Keratinocyte (primary cell): ENCODE results near the gene GLB1L2. TPM values are rescaled to one million over a fixed set of nuclear protein-coding genes. Genes with fewer than 3 reads are reported as not detected.

Experiments
- DNase-seq: peaks from one replicate; pipeline ENCODE4 v3.0.0-alpha.2; 2011; ENCODE audit warnings: low read depth, missing footprints, low spot score
- FAIRE-seq: peaks from 2 replicates; lab custom pipeline; 2011; peaks lifted over from hg19 to GRCh38; lab: Jason Lieb, UNC
- H2AFZ ChIP-seq: 2 replicates; pipeline ENCODE4 v1.6.0; 2012; ENCODE audit warnings: low read length, control low read depth, inconsistent platforms; ENCODE audit not compliant: control insufficient read depth
- H3K27ac ChIP-seq: 2 replicates; pipeline ENCODE4 v1.5.1; 2011; ENCODE audit warnings: low read length; ENCODE audit not compliant: control insufficient read depth, insufficient read depth
- H3K27me3 ChIP-seq: 3 replicates; pipeline ENCODE4 v1.6.0; 2011; ENCODE audit warnings: low read length; ENCODE audit not compliant: control insufficient read depth, insufficient read depth; ENCODE audit errors: extremely low read depth
- H3K36me3 ChIP-seq, 2 experiments: 2 replicates in 1 of 2; 3 replicates in 1 of 2; pipeline ENCODE4 v1.5.1; 2011; ENCODE audit warnings: low read length in 2 of 2, mild to moderate bottlenecking in 1 of 2; ENCODE audit not compliant: control insufficient read depth in 2 of 2, insufficient read depth in 2 of 2; ENCODE audit errors: extremely low read depth in 1 of 2
- H3K4me1 ChIP-seq: 3 replicates; pipeline ENCODE4 v1.5.1; 2011; ENCODE audit warnings: low read length; ENCODE audit not compliant: control insufficient read depth, insufficient read depth; ENCODE audit errors: extremely low read depth
- H3K4me2 ChIP-seq: 3 replicates; pipeline ENCODE4 v1.6.0; 2011; ENCODE audit warnings: low read depth, low read length; ENCODE audit not compliant: control insufficient read depth, insufficient read depth; ENCODE audit errors: extremely low read depth
- H3K4me3 ChIP-seq, 3 experiments: fragments of 200-600 bp in 1 of 3; sonication (generic) in 1 of 3; 2 replicates in 2 of 3; 3 replicates in 1 of 3; pipeline ENCODE4 v1.5.1; 2011 to 2016; ENCODE audit warnings: low read length in 3 of 3, mild to moderate bottlenecking in 3 of 3, control low read depth in 2 of 3, inconsistent platforms in 1 of 3, low read depth in 1 of 3, mixed read lengths in 1 of 3, mixed run types in 1 of 3, moderate library complexity in 1 of 3; ENCODE audit not compliant: control insufficient read depth in 2 of 3, insufficient read depth in 2 of 3; ENCODE audit errors: extremely low read depth in 1 of 3
- H3K79me2 ChIP-seq: 2 replicates; pipeline ENCODE4 v1.6.0; 2012; ENCODE audit warnings: low read length; ENCODE audit not compliant: control insufficient read depth, insufficient read depth
- H3K9ac ChIP-seq: 3 replicates; pipeline ENCODE4 v1.6.0; 2011; ENCODE audit warnings: low read length; ENCODE audit not compliant: control insufficient read depth, insufficient read depth; ENCODE audit errors: extremely low read depth
- H3K9me1 ChIP-seq: 3 replicates; pipeline ENCODE4 v1.6.0; 2011; ENCODE audit warnings: low read length; ENCODE audit not compliant: control insufficient read depth, insufficient read depth; ENCODE audit errors: extremely low read depth
- H3K9me3 ChIP-seq: 2 replicates; pipeline ENCODE4 v1.5.1; 2012; ENCODE audit warnings: low read depth, low read length; ENCODE audit not compliant: control insufficient read depth
- H4K20me1 ChIP-seq: 3 replicates; pipeline ENCODE4 v1.6.0; 2011; ENCODE audit warnings: low read length; ENCODE audit not compliant: control insufficient read depth, insufficient read depth; ENCODE audit errors: extremely low read depth
- EZH2 ChIP-seq: IDR thresholded peaks from one replicate; pipeline ENCODE4 v1.6.1; 2012; ENCODE audit warnings: inconsistent platforms, mild to moderate bottlenecking, low read length, moderate library complexity
- dilution Hi-C: fragments of 300-500 bp; cut with MboI; formaldehyde crosslinking; loops from one replicate; pipeline ENCODE4 v1.7.0; 2020; ENCODE audit warnings: low sequenced_read_pairs; ENCODE audit not compliant: extremely low pct_ligation_motif_present
- polyA plus RNA-seq, 5 experiments: library from polyadenylated mRNA; depleted of rRNA in 3 of 5; stranded (reverse) in 3 of 5; stranded (forward) in 1 of 5; unstranded in 1 of 5; fragments of >200 nt; gene quantifications; 1 replicate in 1 of 5; 2 replicates in 3 of 5; 3 replicates in 1 of 5; pipeline versions ENCODE4 v1.2.1 to v1.2.3, GENCODE V29; 2011 to 2012; ENCODE audit warnings: missing spikeins in 2 of 5, low read depth in 1 of 5, low replicate concordance in 1 of 5
- TF ChIP-seq, protein P1 (sequence below), 3 experiments: IDR thresholded peaks in 1 of 3; conservative IDR thresholded peaks in 1 of 3; optimal IDR thresholded peaks in 1 of 3; 2 replicates in 2 of 3; 3 replicates in 1 of 3; pipeline versions ENCODE3 to v1.5.1; 2011; ENCODE audit warnings: low read length in 3 of 3, mild to moderate bottlenecking in 3 of 3, moderate library complexity in 2 of 3, control low read depth in 1 of 3, inconsistent platforms in 1 of 3; ENCODE audit not compliant: insufficient read depth in 2 of 3; ENCODE audit errors: extremely low read depth in 1 of 3

GLB1L2 gene
- polyA plus RNA-seq, 1 donor (not counting 4 experiments of a cell fraction or from before 2014, with no cell fraction given) = 4.3 TPM

DNA sequence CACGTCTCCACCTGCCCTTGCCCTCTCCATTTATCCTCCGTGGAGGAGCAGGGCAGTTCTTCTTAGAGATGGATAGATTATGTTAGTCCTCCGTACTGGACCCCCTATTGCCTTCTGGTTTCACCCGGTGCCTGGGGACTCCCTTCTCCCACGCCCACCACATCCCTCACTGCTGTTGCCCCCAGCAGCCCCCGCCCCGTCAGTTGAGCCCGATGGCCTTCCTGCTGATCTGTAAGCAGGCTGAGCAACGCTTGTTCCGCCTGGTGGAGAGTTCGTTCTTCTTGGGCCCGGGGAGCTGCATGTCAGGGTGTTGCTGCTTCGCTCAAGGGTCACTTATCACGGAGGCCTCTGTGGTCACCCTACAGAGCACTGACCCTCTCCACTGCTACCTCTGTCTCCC, 46.1 kb downstream of the GLB1L2 start:
- dilution Hi-C loops = no loop called here
- FAIRE-seq (no peak), DNase-seq (no peak)
- Histone ChIP-seq H3K79me2 (no peaks in the 10 kb centered on the region), H3K27me3 (no peaks in the 10 kb centered on the region), H3K27ac (no peak overlapping the region), H4K20me1 (no peaks in the 10 kb centered on the region), H2AFZ (no peak overlapping the region), H3K9ac (no peak overlapping the region), H3K9me1 (no peaks in the 10 kb centered on the region), H3K4me2 (no peak overlapping the region), H3K4me1 (no peaks in the 10 kb centered on the region), H3K4me3 (no peak overlapping the region), H3K36me3 (no peaks in the 10 kb centered on the region), H3K9me3 (no peaks in the 10 kb centered on the region)
- TF ChIP-seq, protein P1, sequence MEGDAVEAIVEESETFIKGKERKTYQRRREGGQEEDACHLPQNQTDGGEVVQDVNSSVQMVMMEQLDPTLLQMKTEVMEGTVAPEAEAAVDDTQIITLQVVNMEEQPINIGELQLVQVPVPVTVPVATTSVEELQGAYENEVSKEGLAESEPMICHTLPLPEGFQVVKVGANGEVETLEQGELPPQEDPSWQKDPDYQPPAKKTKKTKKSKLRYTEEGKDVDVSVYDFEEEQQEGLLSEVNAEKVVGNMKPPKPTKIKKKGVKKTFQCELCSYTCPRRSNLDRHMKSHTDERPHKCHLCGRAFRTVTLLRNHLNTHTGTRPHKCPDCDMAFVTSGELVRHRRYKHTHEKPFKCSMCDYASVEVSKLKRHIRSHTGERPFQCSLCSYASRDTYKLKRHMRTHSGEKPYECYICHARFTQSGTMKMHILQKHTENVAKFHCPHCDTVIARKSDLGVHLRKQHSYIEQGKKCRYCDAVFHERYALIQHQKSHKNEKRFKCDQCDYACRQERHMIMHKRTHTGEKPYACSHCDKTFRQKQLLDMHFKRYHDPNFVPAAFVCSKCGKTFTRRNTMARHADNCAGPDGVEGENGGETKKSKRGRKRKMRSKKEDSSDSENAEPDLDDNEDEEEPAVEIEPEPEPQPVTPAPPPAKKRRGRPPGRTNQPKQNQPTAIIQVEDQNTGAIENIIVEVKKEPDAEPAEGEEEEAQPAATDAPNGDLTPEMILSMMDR (optimal IDR thresholded peaks at IDR 0.05 in 1 of 3, IDR thresholded peaks at IDR 0.05 in 1 of 3, conservative IDR thresholded peaks at IDR 0.05 in 1 of 3; ENCODE audit: extremely low read depth in 1 of 3, insufficient read depth in 2 of 3, low read length in 3 of 3) = no peak
- no peak for TF ChIP-seq EZH2

DNA sequence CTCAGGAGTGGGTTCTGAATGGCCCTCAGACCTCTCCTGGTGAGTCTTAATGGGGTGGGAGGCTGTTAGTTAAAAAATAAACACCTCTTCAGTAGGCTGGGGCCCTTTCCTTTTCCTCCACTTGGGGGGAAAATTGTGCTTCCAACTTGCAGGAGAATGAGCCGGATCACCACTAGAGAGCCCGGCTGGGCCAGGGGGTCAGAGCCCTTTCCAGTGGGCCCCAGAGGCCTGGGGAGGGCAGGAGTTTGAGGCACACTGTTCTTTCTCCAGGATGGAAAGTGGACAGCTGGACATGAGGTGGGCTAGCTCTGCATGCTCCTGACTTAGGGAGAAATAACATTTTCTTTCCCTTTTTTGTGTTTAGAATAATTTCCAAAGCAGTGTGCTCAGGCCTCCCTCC, 47.5 kb downstream of the GLB1L2 start:
- Histone ChIP-seq H3K36me3 (no peaks in the 10 kb centered on the region), H3K4me2 (no peak overlapping the region), H4K20me1 (no peaks in the 10 kb centered on the region), H3K27ac (no peak overlapping the region), H3K79me2 (no peaks in the 10 kb centered on the region), H3K9me3 (no peaks in the 10 kb centered on the region), H2AFZ (no peak overlapping the region), H3K4me1 (no peaks in the 10 kb centered on the region), H3K27me3 (no peaks in the 10 kb centered on the region), H3K4me3 (no peak overlapping the region), H3K9ac (no peak overlapping the region), H3K9me1 (no peaks in the 10 kb centered on the region)
- dilution Hi-C loops = no loop called here
- FAIRE-seq (no peak), DNase-seq (no peak)
- TF ChIP-seq, protein P1 (optimal IDR thresholded peaks at IDR 0.05 in 1 of 3, IDR thresholded peaks at IDR 0.05 in 1 of 3, conservative IDR thresholded peaks at IDR 0.05 in 1 of 3; ENCODE audit: extremely low read depth in 1 of 3, insufficient read depth in 2 of 3, low read length in 3 of 3) = no peak
- no peak for TF ChIP-seq EZH2
